ENCODE results near the gene ERC2.

DNA sequence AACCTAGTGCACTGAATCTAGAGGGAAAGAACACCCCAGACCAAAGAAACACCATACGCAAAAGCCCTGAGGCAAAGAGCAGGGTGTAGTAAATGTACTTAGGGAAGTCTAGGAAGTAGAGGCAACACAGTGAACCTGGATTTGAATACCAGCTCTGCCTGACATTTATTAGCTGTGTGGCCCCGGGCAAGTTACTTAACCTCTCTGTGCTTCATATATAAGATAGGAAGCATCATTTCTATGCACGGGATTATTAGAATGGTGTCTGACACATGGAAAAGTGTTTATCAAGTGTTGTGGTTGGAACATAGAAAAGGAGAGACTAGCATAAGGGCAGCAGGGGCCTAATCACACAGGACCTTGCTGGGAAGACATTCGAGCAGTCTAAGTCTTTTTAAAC, 132.2 kb downstream of the ERC2 start:
- TF ChIP-seq TCF4 (CRISPR knock-in tag; IDR thresholded peaks at IDR 0.05; ENCODE audit: borderline replicate concordance) (no peak), ZFP3 (CRISPR knock-in tag; IDR thresholded peaks at IDR 0.05) (no peak), ZNF565 (CRISPR knock-in tag; conservative IDR thresholded peaks at IDR 0.05; ENCODE audit: low read depth) (no peak), ZFP30 (CRISPR knock-in tag; IDR thresholded peaks at IDR 0.05) (no peak), SNAI2 (CRISPR knock-in tag; IDR thresholded peaks at IDR 0.05) (no peak), ISL1 (CRISPR knock-in tag; IDR thresholded peaks at IDR 0.05) (no peak), ZC3H10 (CRISPR knock-in tag; IDR thresholded peaks at IDR 0.05) (no peak), OSR1 (CRISPR knock-in tag; IDR thresholded peaks at IDR 0.05) (no peak), CSDC2 (CRISPR knock-in tag; IDR thresholded peaks at IDR 0.05) (no peak), ZNF70 (CRISPR knock-in tag; IDR thresholded peaks at IDR 0.05) (no peak)
- TF ChIP-seq, protein P1, sequence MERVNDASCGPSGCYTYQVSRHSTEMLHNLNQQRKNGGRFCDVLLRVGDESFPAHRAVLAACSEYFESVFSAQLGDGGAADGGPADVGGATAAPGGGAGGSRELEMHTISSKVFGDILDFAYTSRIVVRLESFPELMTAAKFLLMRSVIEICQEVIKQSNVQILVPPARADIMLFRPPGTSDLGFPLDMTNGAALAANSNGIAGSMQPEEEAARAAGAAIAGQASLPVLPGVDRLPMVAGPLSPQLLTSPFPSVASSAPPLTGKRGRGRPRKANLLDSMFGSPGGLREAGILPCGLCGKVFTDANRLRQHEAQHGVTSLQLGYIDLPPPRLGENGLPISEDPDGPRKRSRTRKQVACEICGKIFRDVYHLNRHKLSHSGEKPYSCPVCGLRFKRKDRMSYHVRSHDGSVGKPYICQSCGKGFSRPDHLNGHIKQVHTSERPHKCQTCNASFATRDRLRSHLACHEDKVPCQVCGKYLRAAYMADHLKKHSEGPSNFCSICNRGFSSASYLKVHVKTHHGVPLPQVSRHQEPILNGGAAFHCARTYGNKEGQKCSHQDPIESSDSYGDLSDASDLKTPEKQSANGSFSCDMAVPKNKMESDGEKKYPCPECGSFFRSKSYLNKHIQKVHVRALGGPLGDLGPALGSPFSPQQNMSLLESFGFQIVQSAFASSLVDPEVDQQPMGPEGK (CRISPR knock-in tag; IDR thresholded peaks at IDR 0.05; ENCODE audit: borderline replicate concordance) = no peak
- TF ChIP-seq, protein P2, sequence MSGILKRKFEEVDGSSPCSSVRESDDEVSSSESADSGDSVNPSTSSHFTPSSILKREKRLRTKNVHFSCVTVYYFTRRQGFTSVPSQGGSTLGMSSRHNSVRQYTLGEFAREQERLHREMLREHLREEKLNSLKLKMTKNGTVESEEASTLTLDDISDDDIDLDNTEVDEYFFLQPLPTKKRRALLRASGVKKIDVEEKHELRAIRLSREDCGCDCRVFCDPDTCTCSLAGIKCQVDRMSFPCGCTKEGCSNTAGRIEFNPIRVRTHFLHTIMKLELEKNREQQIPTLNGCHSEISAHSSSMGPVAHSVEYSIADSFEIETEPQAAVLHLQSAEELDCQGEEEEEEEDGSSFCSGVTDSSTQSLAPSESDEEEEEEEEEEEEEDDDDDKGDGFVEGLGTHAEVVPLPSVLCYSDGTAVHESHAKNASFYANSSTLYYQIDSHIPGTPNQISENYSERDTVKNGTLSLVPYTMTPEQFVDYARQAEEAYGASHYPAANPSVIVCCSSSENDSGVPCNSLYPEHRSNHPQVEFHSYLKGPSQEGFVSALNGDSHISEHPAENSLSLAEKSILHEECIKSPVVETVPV (CRISPR knock-in tag; IDR thresholded peaks at IDR 0.05) = no peak

Measured in SK-N-SH treated with all-trans-retinoic acid at 6 μM for 48 hours (cell line).